Measurements from ENCODE around the gene PPFIBP1. TPM values are rescaled to one million over a fixed set of nuclear protein-coding genes. Genes with fewer than 3 reads are reported as not detected.

Gene PPFIBP1
- total and polyA plus RNA-seq, 2 of the 8 experiments (the other 6 are each of a cell fraction or from before 2014, with no cell fraction given), result 7.7 to 31.3 TPM

DNA sequence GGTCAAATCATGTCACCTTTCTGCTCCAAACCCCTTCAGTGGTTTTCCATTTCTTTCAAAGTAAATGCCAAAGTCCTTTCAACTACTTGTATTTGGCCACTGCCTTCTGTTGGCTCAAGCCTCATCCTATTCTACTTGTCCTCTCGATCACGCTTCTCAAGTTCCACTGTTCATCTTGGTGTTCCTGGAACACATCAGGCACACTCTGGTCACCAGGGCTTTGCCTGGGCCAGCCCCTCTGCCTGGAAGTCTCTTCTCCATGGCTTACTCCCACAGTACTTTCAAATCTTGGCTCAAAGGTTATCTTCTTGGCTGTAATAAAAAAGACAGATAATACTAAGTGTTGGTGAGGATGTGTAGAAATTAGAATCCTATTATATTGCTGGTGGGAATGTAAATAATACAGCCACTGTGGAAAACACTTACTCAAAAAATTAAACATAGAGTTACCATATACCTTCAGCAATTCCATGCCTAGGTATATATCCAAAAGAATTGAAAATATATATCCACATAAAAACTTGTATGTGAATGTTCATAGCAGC is 17.3 kb upstream of the PPFIBP1 start (continued):
- TF ChIP-seq CHD7 (IDR thresholded peaks at IDR 0.05; ENCODE audit: insufficient replicate concordance, low read length) (no peak), JUN (IDR thresholded peaks at IDR 0.05; ENCODE audit: low read depth, low read length) (no peak), CHD1 (IDR thresholded peaks at IDR 0.05; ENCODE audit: low read depth, low read length) (no peak), SUZ12 (IDR thresholded peaks at IDR 0.05; ENCODE audit: low read length) (no peak)

Data from H1 (cell line).